ENCODE results near the gene RAB22A.
A peak's percentile ranks its signal among the peaks of the same experiment; 100 is the strongest.

The RAB22A gene

GRCh38 chr20:58309591-58310290 lies at the start of gene RAB22A:
Gene RAB22A, plus strand, starts transcription at chr20:58309715. Its CDS starts 262 bp downstream, at chr20:58309977.
- peak; percentile 79 for DNase-seq

GRCh38 chr20:58260006-58260405 lies 49.5 kb upstream of the RAB22A start:
- DNase-seq: no peak

GRCh38 chr20:58261660-58262059 lies 47.9 kb upstream of the RAB22A start:
- DNase-seq: no peak

- DNase-seq: no peak
Observed at GRCh38 chr20:58264271-58264670, 45.2 kb upstream of the RAB22A start.

GRCh38 chr20:58267389-58268215 lies 41.9 kb upstream of the RAB22A start:
- DNase-seq: no peak

- no peak for DNase-seq
Observed at GRCh38 chr20:58268421-58268821, 41.1 kb upstream of the RAB22A start.

- DNase-seq: no peak
Observed at GRCh38 chr20:58268936-58269619, 40.4 kb upstream of the RAB22A start.

GRCh38 chr20:58271606-58272351 lies 37.7 kb upstream of the RAB22A start:
- DNase-seq: no peak

- no peak for DNase-seq
Observed at GRCh38 chr20:58274384-58274783, 35.1 kb upstream of the RAB22A start.

GRCh38 chr20:58277107-58277506 lies 32.4 kb upstream of the RAB22A start:
- DNase-seq: no peak

GRCh38 chr20:58277578-58278472 lies 31.7 kb upstream of the RAB22A start:
- DNase-seq: no peak

- DNase-seq: no peak
Observed at GRCh38 chr20:58286729-58287128, 22.8 kb upstream of the RAB22A start.

- no peak for DNase-seq
Observed at GRCh38 chr20:58287638-58288037, 21.9 kb upstream of the RAB22A start.

GRCh38 chr20:58289143-58289542 lies 20.4 kb upstream of the RAB22A start:
- no peak for DNase-seq

- no peak for DNase-seq
Observed at GRCh38 chr20:58293453-58293852, 16.1 kb upstream of the RAB22A start.

- no peak for DNase-seq
Observed at GRCh38 chr20:58294497-58295455, 14.7 kb upstream of the RAB22A start.

GRCh38 chr20:58296051-58296837 lies 13.3 kb upstream of the RAB22A start:
- DNase-seq: no peak

GRCh38 chr20:58297394-58297793 lies 12.1 kb upstream of the RAB22A start:
- no peak for DNase-seq

- DNase-seq: no peak
Observed at GRCh38 chr20:58300321-58300720, 9.2 kb upstream of the RAB22A start.

GRCh38 chr20:58303547-58303946 lies 6.0 kb upstream of the RAB22A start:
- DNase-seq: no peak

Data from left hindlimb (tissue), 1 donor.